HL-60 (cell line): ENCODE data around the gene ADARB1.

Source experiments
- DNase-seq, 2 experiments: peaks; one replicate each; pipeline ENCODE4 v3.0.0-alpha.2; 2010 to 2020; ENCODE audit warnings: low read depth in 1 of 2, low spot score in 1 of 2
- H3K27ac ChIP-seq: fragments of 250-450 bp; sonication (Bioruptor Pico); replicated peaks from 2 replicates; pipeline ENCODE4 v1.5.1; 2020; ENCODE audit warnings: mild to moderate bottlenecking, moderate library complexity
- H3K27me3 ChIP-seq: fragments of 250-450 bp; sonication (Bioruptor Pico); 2 replicates; pipeline ENCODE4 v1.5.1; 2021; ENCODE audit warnings: mild to moderate bottlenecking, moderate library complexity; ENCODE audit not compliant: insufficient read depth, poor library complexity, severe bottlenecking
- H3K4me3 ChIP-seq: replicated peaks from 2 replicates; pipeline ENCODE4 v1.5.1; 2011; ENCODE audit warnings: mild to moderate bottlenecking, control low read depth, low read length; ENCODE audit not compliant: insufficient read depth
- CTCF ChIP-seq: IDR thresholded peaks from one replicate; pipeline ENCODE4 v1.5.1; 2011; ENCODE audit warnings: low read length, control low read depth, inconsistent platforms; ENCODE audit not compliant: insufficient read depth
- GABPA ChIP-seq: IDR thresholded peaks from 2 replicates; pipeline ENCODE4 v1.6.1; 2012; ENCODE audit warnings: low read depth
- POLR2AphosphoS5 ChIP-seq: IDR thresholded peaks from 2 replicates; pipeline ENCODE4 v1.6.1; 2012; ENCODE audit warnings: low read depth
- REST ChIP-seq: IDR thresholded peaks from 2 replicates; pipeline ENCODE4 v1.6.1; 2012; ENCODE audit warnings: low read depth; ENCODE audit not compliant: insufficient replicate concordance
- SPI1 ChIP-seq: IDR thresholded peaks from 2 replicates; pipeline ENCODE4 v1.6.1; 2012; ENCODE audit warnings: low read depth, mild to moderate bottlenecking, borderline replicate concordance

Gene ADARB1

GRCh38 chr21:45048026-45048698, 26.2 kb upstream of the ADARB1 start:
- no peak overlapping the region for H3K4me3 ChIP-seq
- H3K27me3 ChIP-seq, result no peaks in the 10 kb centered on the region
- DNase-seq, result no peak
- TF ChIP-seq REST, result no peak
- no peak for TF ChIP-seq GABPA
- no peak for TF ChIP-seq POLR2AphosphoS5
- no peak for TF ChIP-seq CTCF
- no peak for TF ChIP-seq SPI1
- no peak overlapping the region for H3K27ac ChIP-seq

GRCh38 chr21:45048968-45049367, 25.4 kb upstream of the ADARB1 start:
- no peaks in the 10 kb centered on the region for H3K27me3 ChIP-seq
- DNase-seq, result no peak
- no peak for TF ChIP-seq POLR2AphosphoS5
- TF ChIP-seq GABPA, result no peak
- no peak for TF ChIP-seq REST
- no peak for TF ChIP-seq SPI1
- TF ChIP-seq CTCF, result no peak
- H3K27ac ChIP-seq, result no peak overlapping the region
- no peak overlapping the region for H3K4me3 ChIP-seq

- Histone ChIP-seq H3K27me3 (no peaks in the 10 kb centered on the region), H3K27ac (no peak overlapping the region), H3K4me3 (no peak overlapping the region)
- TF ChIP-seq REST (no peak), GABPA (no peak), CTCF (no peak), SPI1 (no peak)
- no peak for DNase-seq
Measured at GRCh38 chr21:45049714-45050344, 24.6 kb upstream of the ADARB1 start.
